NCI-H510A (cell line): Measurements from ENCODE around the gene SAMD15.
"Not testable (repeated sequence)": the region's sequence is repeated elsewhere in the genome, so short reads cannot be mapped to it uniquely, and the experiment has no call there.

Experiments
- DNase-seq: peaks from one replicate; lab custom pipeline; 2025; lab: John Stamatoyannopoulos, UW

The SAMD15 gene

DNA sequence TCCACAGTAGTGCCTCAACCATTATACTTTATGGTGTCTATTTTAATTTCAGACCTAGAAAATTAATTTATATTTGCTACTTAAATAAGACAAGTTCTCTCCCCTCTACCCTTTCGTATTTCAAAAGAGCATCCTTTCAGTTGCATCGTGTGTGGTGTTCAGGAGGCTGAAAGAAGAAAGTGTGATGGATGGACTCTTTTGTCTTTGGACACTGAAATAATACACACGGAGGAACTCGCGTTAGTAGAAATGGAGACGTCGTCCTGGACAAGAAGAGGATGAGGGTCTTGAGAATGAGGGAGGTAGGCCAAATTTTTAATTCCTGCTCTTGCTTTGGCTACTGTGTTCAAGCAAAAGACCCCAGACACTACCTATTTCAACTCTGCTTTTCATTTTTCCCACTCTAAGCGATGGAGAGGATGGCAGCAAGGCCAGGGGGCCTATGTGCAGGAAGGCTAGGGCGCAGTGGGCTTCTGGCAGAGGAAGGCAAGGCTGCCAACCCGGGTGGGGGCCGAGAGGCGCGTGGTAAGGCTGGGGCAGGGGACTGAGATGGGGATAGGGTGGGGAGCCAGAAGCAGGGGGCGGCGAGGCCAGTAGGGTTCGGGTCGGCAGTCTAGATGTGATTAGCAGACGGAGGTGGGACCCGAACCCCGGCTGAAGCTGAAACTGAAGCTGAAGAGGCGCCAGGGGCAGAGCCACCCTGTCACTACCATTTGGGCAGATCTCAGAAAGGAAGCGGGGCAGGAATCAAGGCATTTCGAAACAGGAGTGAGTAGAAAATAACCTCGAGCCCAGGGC is 1.0 kb upstream of the SAMD15 start:
- DNase-seq, result no peak

GRCh38 chr14:77377502-77377844 is 294 bp downstream of the SAMD15 start:
- no peak for DNase-seq

GRCh38 chr14:77378701-77379100 is 1.5 kb downstream of the SAMD15 start:
- no peak for DNase-seq

GRCh38 chr14:77390188-77390587 is 13.0 kb downstream of the SAMD15 start:
- DNase-seq, result no peak

GRCh38 chr14:77400216-77400615 is 23.0 kb downstream of the SAMD15 start:
- DNase-seq, result no peak

DNA sequence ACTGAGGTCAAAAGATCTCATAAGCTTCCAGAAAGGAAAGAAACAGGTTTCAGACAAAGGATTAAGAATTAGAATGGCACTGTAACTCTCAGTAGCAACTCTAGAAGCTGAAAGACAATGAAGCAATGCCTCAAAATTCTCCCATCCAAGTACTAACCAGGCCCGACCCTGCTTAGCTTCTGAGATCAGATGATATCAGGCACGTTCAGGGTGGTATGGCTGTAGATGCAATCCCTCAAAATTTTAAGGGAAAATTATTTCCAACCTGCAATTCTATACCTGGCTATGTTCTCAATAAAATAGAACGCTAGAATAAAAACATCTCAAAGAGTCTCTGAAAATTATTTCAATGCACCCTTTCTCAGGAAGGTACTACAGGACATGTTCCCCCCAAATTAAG is 26.6 kb downstream of the SAMD15 start:
- DNase-seq, result no peak

DNA sequence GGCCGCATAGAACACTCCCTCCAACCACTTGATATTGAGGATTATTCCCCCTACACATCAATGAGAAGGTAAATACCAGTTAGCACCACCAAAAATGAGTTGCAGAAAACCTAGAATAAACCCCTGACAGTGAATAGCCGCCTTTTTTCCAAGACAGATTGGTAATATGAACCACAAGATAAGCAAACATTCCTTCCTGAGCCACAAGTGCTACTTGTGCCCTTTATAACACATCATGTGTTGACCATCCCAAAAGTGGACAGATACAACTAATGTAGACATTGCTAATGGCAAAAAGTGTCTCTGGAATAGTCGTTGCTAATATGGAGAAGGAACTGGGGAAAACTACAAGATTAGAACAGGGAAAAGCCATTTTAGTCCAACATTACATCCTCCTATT is 28.9 kb downstream of the SAMD15 start:
- no peak for DNase-seq

- DNase-seq, result no peak
Observed at GRCh38 chr14:77406718-77407117, 29.5 kb downstream of the SAMD15 start.

GRCh38 chr14:77407158-77407557 is 30.0 kb downstream of the SAMD15 start:
- DNase-seq, result no peak

GRCh38 chr14:77409131-77409533 is 32.0 kb downstream of the SAMD15 start:
- DNase-seq, result no peak

- DNase-seq, result not testable (repeated sequence)
Observed at GRCh38 chr14:77415403-77416030, 38.3 kb downstream of the SAMD15 start.

DNA sequence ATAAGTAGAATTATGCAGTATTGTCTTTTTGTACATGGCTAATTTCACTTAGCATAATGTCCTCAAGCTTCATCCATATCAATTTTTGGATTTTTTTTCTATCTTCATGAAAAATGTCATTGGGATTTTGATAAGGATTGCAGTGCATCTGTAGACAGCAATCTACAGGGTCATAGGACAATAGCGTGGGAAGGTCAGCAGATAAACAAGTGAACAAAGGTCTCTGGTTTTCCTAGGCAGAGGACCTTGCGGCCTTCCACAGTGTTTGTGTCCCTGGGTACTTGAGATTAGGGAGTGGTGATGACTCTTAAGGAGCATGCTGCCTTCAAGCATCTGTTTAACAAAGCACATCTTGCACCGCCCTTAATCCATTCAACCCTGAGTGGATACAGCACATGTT is 38.9 kb downstream of the SAMD15 start:
- DNase-seq, result not testable (repeated sequence)

GRCh38 chr14:77416836-77417235 is 39.7 kb downstream of the SAMD15 start:
- DNase-seq, result no peak

GRCh38 chr14:77421201-77421600 is 44.0 kb downstream of the SAMD15 start:
- no peak for DNase-seq

- no peak for DNase-seq
Observed at GRCh38 chr14:77423423-77423822, 46.2 kb downstream of the SAMD15 start, which contains the start of gene NOXRED1. Gene NOXRED1, minus strand, starts transcription at chr14:77423523. Its CDS starts 634 bp downstream, at chr14:77422889.

- no peak for DNase-seq
Observed at GRCh38 chr14:77424862-77425261, 47.7 kb downstream of the SAMD15 start.

DNA sequence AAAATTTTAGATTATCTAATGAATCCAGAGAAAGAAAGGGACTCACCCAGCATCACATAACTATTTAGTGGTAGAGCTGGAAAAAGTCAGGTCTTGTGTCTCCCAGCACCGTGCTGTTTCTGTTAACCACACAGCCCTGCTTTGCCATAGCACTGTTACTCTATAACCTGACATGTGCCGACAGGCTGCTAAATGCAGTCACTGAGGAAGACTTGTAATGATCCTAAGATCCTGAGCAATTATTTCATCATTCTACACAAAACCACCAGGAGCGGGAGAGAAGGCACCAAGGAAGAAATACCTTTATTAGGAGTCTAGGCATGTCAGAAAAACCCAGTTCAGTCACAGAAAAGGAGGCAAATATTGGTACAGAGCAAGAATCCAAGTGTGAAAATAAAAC is 49.2 kb downstream of the SAMD15 start:
- DNase-seq, result no peak

- DNase-seq, result no peak
Observed at GRCh38 chr14:77436042-77436441, 58.9 kb downstream of the SAMD15 start.

DNA sequence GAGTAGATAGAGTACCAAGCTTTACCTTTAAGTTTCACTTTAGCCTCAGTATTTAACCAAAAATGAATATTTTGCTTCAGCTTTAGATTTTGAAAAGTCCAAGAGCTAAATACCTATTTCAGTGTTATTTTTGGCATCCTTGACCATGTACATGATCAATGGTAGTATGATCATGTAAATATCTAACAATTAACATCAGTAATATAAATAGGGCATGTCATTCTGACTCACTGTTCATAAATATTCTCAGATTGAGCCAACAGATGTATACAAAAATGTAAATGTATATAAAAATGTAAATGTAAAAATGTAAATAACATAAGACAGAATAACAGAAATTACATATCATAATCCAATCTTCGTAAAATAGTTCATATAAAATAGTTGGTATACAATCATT is 61.4 kb downstream of the SAMD15 start:
- DNase-seq, result no peak

DNA sequence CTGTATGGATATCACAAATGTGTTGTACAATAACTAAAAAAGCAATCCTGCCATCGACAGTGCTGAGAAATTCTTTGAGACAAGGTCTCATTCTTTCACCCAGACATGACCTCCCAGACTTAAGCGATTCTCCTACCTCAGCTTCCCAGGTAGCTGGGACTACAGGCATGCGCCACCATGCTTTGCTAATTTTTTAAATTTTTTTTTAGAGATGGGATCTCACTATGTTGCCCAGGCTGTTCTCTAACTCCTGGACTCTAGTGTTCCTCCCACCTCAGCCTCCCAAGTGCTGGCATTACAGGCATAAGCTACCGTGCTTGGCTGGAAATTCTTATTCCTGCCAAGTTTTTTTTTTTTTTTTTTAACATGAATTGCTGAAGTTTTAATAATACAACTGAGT is 62.7 kb downstream of the SAMD15 start:
- no peak for DNase-seq
